GM19035 (cell line): ENCODE measurements around the gene ZDHHC7.
"Not testable (repeated sequence)": the region's sequence is repeated elsewhere in the genome, so short reads cannot be mapped to it uniquely, and the experiment has no call there.

Experiments
- ATAC-seq: cut with Tn5 transposase; IDR thresholded peaks from one replicate; pipeline ENCODE4 v1.9.1; 2021; ENCODE audit not compliant: unreplicated experiment

The ZDHHC7 gene

GRCh38 chr16:85010931-85011845, at the start of gene ZDHHC7:
Gene ZDHHC7, minus strand, starts transcription at chr16:85011535. Its CDS starts 20,917 bp downstream, at chr16:84990618.
- peak; percentile 91 for ATAC-seq

DNA sequence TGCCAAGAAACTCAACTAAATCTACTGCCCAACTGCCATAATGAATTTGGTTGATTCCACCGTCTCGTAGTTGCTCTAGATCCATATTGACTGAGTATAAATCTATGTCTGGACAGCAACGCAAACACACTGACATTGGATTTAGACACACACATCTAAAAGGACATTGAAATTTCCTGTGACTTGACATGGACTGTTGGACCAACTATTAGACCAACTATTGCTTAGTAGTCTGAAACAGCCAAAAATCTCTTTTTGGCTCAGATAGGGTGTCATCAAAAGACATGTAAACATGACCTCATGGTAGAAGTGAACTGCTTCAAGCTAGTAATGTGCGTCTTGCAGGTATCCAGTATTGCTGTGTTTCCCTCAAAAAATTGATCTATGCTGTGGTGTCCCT, 47.6 kb upstream of the ZDHHC7 start:
- no peak for ATAC-seq

- ATAC-seq: no peak
Observed at GRCh38 chr16:85057948-85058347, 46.6 kb upstream of the ZDHHC7 start.

GRCh38 chr16:85057212-85057889, 46.0 kb upstream of the ZDHHC7 start:
- ATAC-seq: no peak

GRCh38 chr16:85056211-85056748, 44.9 kb upstream of the ZDHHC7 start:
- ATAC-seq: no peak

DNA sequence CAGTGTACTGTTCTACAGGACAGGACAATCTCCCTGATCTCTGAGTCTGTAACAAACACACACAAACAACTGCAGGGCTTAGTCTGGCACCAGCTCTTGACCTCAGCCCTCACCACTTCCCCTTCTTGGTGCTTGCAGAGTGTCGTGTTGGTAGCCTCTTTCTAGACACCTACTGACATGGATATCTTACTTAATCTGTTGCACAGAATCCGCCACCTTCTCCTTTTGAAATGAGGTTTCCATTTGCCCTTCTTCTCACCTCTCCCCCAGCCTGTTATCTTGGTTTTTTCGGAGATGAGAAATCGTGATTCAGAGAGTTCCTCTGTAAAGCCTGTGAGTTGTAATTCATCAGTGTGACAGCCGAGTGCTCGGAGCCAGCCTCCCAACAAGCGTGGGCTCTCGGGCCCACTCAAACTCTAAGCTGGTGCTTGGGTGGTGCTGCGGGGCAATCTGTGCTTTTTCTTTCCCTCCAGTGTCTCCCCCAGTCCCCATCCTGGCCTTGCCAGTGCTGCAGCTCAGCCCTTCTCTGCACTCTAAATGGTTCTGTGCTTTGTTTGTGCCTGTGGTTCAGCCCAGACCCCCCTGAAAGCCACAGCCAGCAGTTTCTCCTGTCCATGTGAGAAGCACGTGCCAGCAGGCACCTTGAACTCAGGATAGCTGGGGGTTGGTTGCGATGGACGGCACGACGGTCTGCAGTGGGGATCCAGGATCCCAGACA, 44.3 kb upstream of the ZDHHC7 start:
- peak; percentile 88 for ATAC-seq

GRCh38 chr16:85054948-85055492, 43.7 kb upstream of the ZDHHC7 start:
- no peak for ATAC-seq

GRCh38 chr16:85054321-85054720, 43.0 kb upstream of the ZDHHC7 start:
- not testable (repeated sequence) for ATAC-seq

- ATAC-seq: no peak
Observed at GRCh38 chr16:85052536-85052935, 41.2 kb upstream of the ZDHHC7 start.

GRCh38 chr16:85051683-85052082, 40.3 kb upstream of the ZDHHC7 start:
- ATAC-seq: no peak

- no peak for ATAC-seq
Observed at GRCh38 chr16:85051067-85051581, 39.8 kb upstream of the ZDHHC7 start.

- no peak for ATAC-seq
Observed at GRCh38 chr16:85049706-85050305, 38.5 kb upstream of the ZDHHC7 start.

GRCh38 chr16:85048921-85049562, 37.7 kb upstream of the ZDHHC7 start:
- no peak for ATAC-seq

DNA sequence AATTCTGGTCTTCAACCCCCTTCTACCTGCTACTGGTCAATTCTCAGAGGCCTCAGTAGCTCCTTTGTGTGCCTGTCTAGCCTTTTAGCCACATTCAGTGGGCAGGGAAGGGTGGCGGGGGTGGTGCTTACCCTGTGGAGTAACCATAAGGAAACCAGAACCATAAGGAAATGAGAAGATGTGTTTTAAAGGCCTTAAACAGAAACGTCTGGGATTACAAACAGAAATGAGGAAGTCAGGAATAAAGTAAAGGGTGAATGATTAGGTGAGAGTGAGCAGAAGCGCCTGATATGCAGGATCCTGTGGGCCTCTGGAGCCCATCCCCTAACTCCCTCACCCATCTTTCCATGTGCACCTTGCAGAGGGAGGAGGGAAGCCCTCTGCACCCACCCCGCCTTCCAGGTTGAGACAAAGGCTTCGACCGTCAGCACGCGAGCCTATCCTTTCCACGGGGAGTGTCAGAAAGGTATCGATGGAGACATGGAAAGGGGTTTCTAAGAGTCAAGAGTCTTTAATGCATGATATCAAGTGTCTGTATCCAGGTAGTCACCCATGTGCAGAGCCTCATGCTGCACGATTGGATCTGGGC, 36.6 kb upstream of the ZDHHC7 start:
- no peak for ATAC-seq

DNA sequence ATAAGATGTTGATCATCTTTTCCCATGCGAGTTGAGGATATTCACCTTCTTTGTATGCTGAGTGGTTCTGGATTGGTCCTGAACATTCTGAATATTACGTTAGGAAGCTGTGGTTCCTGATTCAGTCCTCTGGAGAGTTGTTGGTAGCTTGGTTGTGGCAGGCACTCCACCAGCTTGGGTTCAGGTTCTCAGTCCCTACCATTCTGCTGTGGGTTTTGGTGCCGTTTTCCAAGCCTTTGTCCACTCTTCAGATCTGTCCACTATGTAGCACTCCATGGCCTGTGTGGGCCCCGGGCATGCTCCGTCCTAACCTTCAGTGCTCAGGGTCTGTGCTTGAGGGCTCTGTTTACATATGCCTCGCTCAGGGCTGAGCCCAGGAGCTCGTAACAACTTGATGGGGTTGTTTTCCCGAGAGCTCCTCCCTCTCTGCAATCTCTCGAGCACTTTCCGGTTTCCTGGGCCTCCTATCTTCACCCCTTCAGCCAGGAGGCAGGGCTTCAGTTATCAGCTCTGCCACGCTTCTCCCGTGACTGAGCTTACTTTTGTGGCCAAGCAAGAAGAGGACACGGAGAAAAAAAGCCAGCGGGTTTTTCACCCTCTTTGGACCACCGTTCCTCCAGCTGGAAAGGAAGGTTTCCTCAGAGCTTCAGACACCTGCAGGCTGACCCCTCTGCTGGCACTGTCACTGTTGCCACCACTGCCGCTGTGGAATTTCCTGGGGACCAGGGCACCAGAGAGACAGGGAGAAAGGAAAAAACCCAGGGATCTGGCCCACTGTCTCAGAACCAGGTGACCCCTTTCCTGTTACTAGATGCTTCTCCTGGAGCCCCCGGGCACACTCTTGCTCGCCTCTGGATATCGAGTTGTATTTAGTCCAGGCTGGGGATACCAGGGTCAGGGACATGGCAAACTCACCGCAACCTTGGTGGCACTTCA, 35.9 kb upstream of the ZDHHC7 start:
- no peak for ATAC-seq

DNA sequence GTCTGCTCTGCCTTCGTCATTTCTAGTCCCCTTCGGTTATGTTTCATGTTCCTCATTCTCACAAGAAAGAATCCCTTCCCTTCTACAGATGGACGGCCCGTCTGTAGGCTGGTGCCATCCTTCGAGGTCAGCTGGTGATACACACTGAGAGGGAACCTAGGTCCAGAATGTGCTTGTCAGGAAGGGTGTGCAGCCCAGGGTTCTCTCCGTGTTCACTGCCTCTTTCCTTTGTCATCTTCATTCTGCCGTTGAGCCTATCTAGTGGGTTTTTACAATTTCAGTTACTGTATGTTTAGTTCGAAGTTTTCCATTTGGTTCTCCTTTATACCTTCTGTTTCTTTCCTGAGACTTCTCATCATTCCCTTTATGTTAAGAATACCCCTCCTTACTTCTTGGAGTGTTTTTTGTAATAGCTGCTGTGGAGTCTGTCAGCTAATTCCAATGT, 35.2 kb upstream of the ZDHHC7 start:
- ATAC-seq: no peak

GRCh38 chr16:85045641-85046471, 34.5 kb upstream of the ZDHHC7 start:
- no peak for ATAC-seq
